GM12872 (cell line): Measurements from ENCODE around the gene FANCG.

ENCODE experiments used
- CTCF ChIP-seq: IDR thresholded peaks from 3 replicates; pipeline ENCODE4 v1.5.1; 2011; ENCODE audit warnings: low read depth, mild to moderate bottlenecking, low read length, moderate library complexity; ENCODE audit not compliant: insufficient read depth

Gene FANCG

GRCh38 chr9:35075358-35075757, 4.4 kb downstream of the FANCG start:
- no peak for TF ChIP-seq CTCF

GRCh38 chr9:35074791-35075190, 5.0 kb downstream of the FANCG start:
- no peak for TF ChIP-seq CTCF

GRCh38 chr9:35074141-35074540, 5.6 kb downstream of the FANCG start:
- TF ChIP-seq CTCF: no peak

GRCh38 chr9:35073279-35073612, 6.5 kb downstream of the FANCG start:
- no peak for TF ChIP-seq CTCF

- TF ChIP-seq CTCF: no peak
Observed at GRCh38 chr9:35072461-35073278, 7.1 kb downstream of the FANCG start, which contains the start of gene VCP. Gene VCP, minus strand, starts transcription at chr9:35072625. Its CDS starts 272 bp downstream, at chr9:35072353.

- peak; percentile 49 for TF ChIP-seq CTCF
Observed at GRCh38 chr9:35071814-35072460, 7.8 kb downstream of the FANCG start.

GRCh38 chr9:35070823-35071813, 8.6 kb downstream of the FANCG start:
- no peak for TF ChIP-seq CTCF
